SK-N-MC (cell line): ENCODE results near the gene TRPM6.

Source experiments
- DNase-seq: peaks from one replicate; pipeline ENCODE4 v3.0.0-alpha.2; 2011; ENCODE audit warnings: low read depth, low spot score
- H3K27ac ChIP-seq: fragments of 200-600 bp; sonication (generic); 2 replicates; pipeline ENCODE4 v1.5.1; 2016; ENCODE audit warnings: mixed run types
- H3K36me3 ChIP-seq: fragments of 200-600 bp; sonication (generic); 2 replicates; pipeline ENCODE4 v1.6.1; 2017; ENCODE audit warnings: antibody characterized with exemption, low read length, mixed read lengths; ENCODE audit not compliant: insufficient read depth
- H3K4me3 ChIP-seq: fragments of 200-600 bp; sonication (generic); 2 replicates; pipeline ENCODE4 v1.5.1; 2016
- H3K9ac ChIP-seq: fragments of 200-600 bp; sonication (generic); 2 replicates; pipeline ENCODE4 v1.8.0; 2017; ENCODE audit warnings: mixed run types, mixed read lengths; ENCODE audit not compliant: insufficient read length
- H3K9me3 ChIP-seq: fragments of 200-600 bp; sonication (generic); 2 replicates; pipeline ENCODE4 v1.6.1; 2017; ENCODE audit warnings: low read depth, mild to moderate bottlenecking, antibody characterized with exemption, low read length, moderate library complexity, mixed read lengths
- EZH2 ChIP-seq: fragments of 200-600 bp; sonication (generic); IDR thresholded peaks from one replicate; pipeline ENCODE4 v1.6.1; 2017; ENCODE audit warnings: antibody characterized with exemption
- FOXP2 ChIP-seq: optimal IDR thresholded peaks from 2 replicates; pipeline ENCODE3; 2011; ENCODE audit warnings: mild to moderate bottlenecking, moderate library complexity; ENCODE audit not compliant: insufficient read depth; ENCODE audit errors: extremely low read length, control extremely low read depth
- POLR2AphosphoS5 ChIP-seq: IDR thresholded peaks from 2 replicates; pipeline ENCODE4 v1.6.1; 2012; ENCODE audit warnings: mild to moderate bottlenecking, low read depth, low read length, borderline replicate concordance

Gene TRPM6

DNA sequence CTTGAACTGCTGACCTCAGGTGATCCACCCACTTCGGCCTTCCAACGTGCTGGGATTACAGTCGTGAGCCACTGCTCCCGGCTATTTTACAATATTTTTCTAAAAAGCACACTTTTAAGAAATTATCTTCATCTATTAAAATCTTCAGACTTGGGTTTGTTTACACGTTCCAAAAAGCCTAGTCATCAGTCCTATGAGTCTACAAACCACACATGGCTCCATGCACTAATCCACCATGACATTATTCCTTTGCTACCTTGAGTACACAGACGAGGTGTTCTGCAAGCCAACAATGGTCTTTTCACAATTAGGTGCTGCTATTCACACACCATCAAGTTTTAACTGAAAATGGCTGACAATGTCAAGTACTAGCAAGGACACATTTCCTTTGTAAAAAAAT, 41.0 kb downstream of the TRPM6 start:
- no peaks in the 10 kb centered on the region for H3K36me3 ChIP-seq
- H3K9me3 ChIP-seq = no peaks in the 10 kb centered on the region
- no peak overlapping the region for H3K9ac ChIP-seq
- no peak overlapping the region for H3K4me3 ChIP-seq
- DNase-seq = no peak
- no peak overlapping the region for H3K27ac ChIP-seq
- TF ChIP-seq FOXP2 = no peak
- TF ChIP-seq EZH2 = no peak
- no peak for TF ChIP-seq POLR2AphosphoS5

DNA sequence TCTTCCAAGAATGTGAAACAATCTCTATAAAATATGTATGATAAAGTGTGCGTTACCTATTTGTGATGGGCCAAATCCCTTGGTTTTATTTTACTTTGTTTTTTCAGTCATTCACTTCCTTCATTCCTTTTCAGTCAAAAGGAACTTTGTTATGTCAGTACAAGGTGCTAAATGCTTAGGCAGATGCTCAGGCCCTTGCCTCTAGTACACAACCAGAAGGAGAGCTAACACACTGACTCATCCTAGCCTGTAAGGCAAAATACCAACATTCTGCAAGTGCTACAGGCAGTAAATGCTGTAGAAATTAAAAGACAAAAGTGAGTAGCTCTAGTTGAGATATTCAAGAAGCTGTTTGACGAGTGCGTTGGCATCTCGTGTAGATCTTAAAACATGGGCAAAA, 49.4 kb downstream of the TRPM6 start:
- TF ChIP-seq FOXP2 (no peak), POLR2AphosphoS5 (no peak), EZH2 (no peak)
- H3K36me3 ChIP-seq = no peaks in the 10 kb centered on the region
- no peak overlapping the region for H3K9ac ChIP-seq
- H3K9me3 ChIP-seq = no peaks in the 10 kb centered on the region
- H3K27ac ChIP-seq = no peak overlapping the region
- DNase-seq = no peak
- H3K4me3 ChIP-seq = no peak overlapping the region

DNA sequence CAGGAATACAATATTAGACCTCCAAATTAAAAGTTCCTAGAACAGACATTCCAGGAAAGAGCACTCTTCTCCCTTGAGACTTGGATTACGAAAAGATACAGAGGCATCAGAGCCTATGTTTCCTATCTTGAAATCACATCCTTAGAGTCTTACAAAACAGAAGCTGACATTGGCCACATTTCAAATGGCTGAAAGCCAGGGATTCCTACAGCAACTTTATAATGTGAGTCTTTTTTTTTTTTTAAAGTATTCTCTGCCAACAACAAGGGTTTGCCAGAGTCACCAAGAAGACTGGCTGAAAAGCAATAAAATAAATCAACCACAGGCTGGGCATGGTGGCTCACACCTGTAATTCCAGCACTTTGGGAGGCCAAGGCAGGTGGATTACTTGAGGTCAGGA, 63.1 kb downstream of the TRPM6 start:
- no peak overlapping the region for H3K4me3 ChIP-seq
- DNase-seq = peak; percentile 91
- no peak overlapping the region for H3K27ac ChIP-seq
- no peak overlapping the region for H3K9ac ChIP-seq
- H3K9me3 ChIP-seq = no peaks in the 10 kb centered on the region
- no peak for TF ChIP-seq POLR2AphosphoS5
- no peak for TF ChIP-seq FOXP2
- TF ChIP-seq EZH2 = no peak
- H3K36me3 ChIP-seq = no peaks in the 10 kb centered on the region

DNA sequence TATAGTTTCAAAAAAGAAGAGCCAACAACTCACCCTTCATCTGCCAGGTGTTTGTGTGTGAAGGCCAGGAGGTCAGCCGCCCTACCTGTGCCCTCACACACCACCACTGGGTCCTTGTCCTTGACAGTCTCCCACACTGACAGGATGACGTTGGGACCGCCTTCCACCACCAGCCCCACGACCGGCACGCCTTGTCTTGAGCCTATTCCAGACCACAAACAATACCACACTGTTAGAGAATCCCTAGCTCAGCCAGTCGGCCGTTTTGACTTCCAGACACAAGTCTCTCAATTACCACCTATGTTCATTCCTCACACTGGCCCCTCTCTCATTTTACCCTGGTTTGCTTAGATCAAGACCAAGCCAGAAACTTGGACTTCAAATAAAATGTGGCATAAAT, 66.1 kb downstream of the TRPM6 start:
- Histone ChIP-seq H3K36me3 (no peaks in the 10 kb centered on the region), H3K9ac (no peak overlapping the region), H3K4me3 (no peak overlapping the region), H3K9me3 (no peaks in the 10 kb centered on the region), H3K27ac (no peak overlapping the region)
- DNase-seq = no peak
- TF ChIP-seq EZH2 = no peak

DNA sequence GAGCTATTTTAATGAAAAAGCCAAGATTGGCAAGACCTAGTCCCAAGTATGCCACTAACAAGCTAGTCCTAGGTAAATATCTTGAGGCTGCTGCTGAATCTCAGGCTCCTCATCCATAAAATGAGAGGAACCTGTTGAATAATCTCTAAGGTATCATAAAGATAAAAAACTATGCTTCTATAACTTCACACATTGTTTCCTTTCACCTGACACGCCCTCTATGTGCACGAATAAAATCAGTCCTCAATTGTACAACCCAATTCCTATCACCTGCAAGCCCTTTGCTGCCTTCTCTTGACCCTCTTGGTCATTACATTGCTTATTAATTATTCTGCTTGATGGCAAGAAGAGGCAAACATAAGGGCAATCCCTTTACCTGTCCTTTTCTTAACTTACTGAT, 69.9 kb downstream of the TRPM6 start:
- no peak for TF ChIP-seq EZH2
- TF ChIP-seq FOXP2 = no peak
- TF ChIP-seq POLR2AphosphoS5 = no peak
- no peak overlapping the region for H3K9ac ChIP-seq
- no peak for DNase-seq
- H3K27ac ChIP-seq = no peak overlapping the region
- H3K4me3 ChIP-seq = no peak overlapping the region
- H3K9me3 ChIP-seq = no peaks in the 10 kb centered on the region
- H3K36me3 ChIP-seq = no peaks in the 10 kb centered on the region

DNA sequence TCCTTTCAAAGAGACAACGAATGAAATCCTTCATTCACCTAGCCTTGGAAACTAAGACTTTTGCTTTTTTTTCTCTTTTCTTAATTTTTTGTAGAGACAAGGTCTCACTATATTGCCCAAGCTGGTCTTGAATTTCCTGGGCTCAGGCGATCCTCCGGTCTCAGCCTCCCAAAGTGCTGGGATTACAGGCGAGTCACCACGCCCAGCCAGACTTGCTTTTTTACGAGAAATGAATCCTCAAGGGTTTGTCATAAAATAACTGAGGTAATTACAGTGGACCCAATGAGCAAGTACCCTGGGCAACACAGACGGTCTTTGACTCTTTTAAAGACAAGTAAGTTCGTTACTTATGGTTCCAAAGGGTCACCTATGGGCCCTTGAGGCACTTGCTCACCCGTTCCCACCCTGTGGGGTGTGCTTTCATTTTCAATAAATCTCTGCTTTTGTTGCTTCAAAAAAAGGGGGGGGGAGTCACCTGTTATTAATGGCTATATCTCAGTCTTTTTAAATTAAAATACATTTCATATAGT, 70.4 kb downstream of the TRPM6 start:
- TF ChIP-seq EZH2 (no peak), FOXP2 (no peak), POLR2AphosphoS5 (no peak)
- no peak for DNase-seq
- no peak overlapping the region for H3K27ac ChIP-seq
- H3K36me3 ChIP-seq = no peaks in the 10 kb centered on the region
- no peaks in the 10 kb centered on the region for H3K9me3 ChIP-seq
- no peak overlapping the region for H3K4me3 ChIP-seq
- H3K9ac ChIP-seq = no peak overlapping the region

DNA sequence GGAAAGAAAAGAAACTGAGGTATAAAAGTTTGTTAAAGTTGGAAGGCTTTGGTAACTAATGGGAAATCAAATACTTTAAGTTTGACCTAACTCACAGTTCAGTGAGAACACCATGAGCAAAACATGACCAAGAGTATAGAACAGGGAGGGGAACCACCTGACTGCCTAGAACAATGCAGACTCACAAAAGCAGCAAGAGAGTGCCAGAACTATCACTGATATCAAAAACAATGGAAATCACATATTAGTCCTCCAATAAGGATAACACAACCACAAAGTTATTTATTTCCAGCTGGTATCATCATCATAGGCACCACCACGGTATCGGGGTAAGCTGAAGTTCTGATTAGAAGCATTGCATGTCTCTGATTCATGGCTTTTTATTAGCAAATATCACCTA, 77.5 kb downstream of the TRPM6 start:
- Histone ChIP-seq H3K4me3 (no peak overlapping the region), H3K9me3 (no peaks in the 10 kb centered on the region), H3K27ac (no peak overlapping the region), H3K9ac (no peak overlapping the region), H3K36me3 (no peaks in the 10 kb centered on the region)
- TF ChIP-seq EZH2 = no peak
- no peak for TF ChIP-seq FOXP2
- TF ChIP-seq POLR2AphosphoS5 = no peak
- DNase-seq = no peak

DNA sequence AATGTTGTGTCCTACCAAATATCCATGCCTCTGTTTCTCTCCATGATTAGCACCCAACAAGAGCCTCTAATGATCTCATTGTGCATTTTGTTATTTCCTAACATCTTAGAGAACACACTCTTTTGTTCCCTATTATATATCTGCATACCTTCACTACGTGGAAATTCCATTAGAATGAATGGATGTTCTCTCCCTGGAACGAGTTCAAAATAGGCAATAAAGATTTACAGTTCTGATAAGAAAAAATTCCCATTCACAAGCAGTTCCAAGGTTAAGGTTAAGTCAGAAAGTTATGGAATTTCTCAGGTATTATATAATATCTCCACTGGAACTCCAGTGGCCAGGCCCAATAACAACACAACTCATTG, 83.7 kb downstream of the TRPM6 start:
- Histone ChIP-seq H3K4me3 (no peak overlapping the region), H3K9ac (no peak overlapping the region), H3K27ac (no peak overlapping the region), H3K9me3 (no peaks in the 10 kb centered on the region), H3K36me3 (no peaks in the 10 kb centered on the region)
- DNase-seq = no peak
- no peak for TF ChIP-seq FOXP2
- no peak for TF ChIP-seq POLR2AphosphoS5
- TF ChIP-seq EZH2 = no peak

DNA sequence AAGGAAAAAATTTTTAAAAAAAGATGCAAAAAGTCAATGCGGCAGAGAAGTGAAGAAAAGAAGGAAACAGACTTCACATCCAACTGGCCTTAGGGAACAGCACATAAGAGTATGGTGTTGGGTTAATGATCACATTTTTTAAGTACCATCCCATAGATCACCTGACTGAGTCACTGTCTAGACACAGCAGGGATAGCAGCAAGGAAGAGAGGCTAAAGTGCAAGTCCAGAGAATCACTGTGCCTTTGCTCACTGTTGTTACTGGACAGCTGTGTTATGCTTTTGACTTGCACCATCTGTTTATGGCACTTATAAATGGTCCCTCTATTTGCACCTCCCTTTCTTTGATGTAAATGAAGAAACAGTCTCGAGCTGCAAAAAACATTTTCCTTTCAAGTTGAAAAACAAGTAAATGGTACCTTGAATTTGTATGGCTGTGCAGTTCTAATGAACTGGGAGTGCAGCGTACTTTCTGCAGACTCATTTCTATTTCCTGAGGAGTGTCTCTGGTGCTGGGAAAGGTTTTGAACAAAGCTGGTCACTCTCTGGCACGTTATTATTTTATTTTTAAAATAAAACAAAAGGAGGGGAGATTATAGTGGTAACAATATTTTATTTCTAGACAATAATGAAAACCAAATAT, 84.2 kb downstream of the TRPM6 start:
- Histone ChIP-seq H3K9me3 (no peaks in the 10 kb centered on the region), H3K27ac (no peak overlapping the region), H3K9ac (no peak overlapping the region), H3K36me3 (no peaks in the 10 kb centered on the region), H3K4me3 (no peak overlapping the region)
- no peak for DNase-seq
- no peak for TF ChIP-seq POLR2AphosphoS5
- TF ChIP-seq EZH2 = no peak
- TF ChIP-seq FOXP2 = no peak
